GM19351 (cell line): ENCODE results near the gene EBLN2.

Source experiments
- ATAC-seq: cut with Tn5 transposase; IDR thresholded peaks from one replicate; pipeline ENCODE4 v1.9.1; 2021; ENCODE audit warnings: mild to moderate bottlenecking, moderate library complexity; ENCODE audit not compliant: unreplicated experiment

The EBLN2 gene

DNA sequence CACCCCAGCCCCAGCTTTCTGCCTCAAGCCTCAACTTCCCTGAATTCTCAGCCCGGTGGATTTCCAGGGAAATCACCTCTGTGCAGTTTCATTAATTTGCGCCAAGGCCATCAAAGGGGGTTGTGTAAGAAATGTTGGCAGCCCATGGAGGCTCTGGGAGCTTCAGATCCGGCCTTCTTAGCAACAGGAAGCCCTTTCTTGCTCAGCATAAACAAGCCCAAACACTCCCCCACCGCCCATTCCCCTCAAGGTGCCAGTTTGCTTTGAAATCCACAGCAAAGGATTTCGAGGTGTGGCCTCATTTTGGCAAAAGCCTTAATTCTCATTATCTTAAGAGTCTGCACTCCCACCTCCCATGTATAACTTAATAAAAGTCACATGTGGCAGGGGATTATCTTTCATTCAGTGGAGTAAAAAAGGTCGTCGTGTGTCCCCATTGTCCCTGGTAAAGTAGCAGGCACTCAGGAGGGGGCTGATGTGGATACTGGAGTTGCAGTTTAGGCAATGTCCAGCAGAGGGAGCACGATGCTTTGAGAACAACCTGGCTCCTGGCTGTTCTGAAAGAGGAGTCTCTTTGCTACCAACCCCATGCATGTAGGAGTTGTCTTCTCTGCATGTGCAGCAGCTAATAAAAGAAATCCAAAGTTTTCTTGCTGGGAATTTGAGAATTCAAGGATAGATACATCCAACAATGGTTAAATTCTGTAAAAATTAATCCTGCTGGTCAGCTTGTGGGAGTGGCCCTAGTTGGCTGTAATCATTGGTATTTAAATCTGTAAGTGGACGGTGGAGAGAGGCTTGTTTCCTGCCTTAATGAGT, 39.5 kb downstream of the EBLN2 start:
- ATAC-seq, result peak; percentile 92

DNA sequence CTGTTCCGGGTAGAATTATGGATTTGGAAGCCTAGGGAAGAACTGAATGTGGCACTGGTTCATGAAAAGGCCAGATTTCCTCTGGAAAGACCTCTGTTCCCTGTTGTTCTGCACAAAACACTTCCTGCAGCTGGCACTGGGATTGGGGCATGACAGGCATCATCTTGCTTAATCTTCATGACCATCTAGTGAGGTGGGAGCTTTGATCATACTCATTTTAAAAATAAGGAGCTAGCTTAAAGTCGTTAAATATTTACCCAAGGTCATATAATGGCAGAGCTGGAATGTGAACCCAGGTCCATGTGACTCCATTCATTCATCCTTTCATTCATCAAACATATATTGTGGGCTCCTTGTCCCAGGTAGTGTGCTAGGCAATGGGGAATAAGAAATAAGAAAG, 40.4 kb downstream of the EBLN2 start:
- ATAC-seq, result no peak

DNA sequence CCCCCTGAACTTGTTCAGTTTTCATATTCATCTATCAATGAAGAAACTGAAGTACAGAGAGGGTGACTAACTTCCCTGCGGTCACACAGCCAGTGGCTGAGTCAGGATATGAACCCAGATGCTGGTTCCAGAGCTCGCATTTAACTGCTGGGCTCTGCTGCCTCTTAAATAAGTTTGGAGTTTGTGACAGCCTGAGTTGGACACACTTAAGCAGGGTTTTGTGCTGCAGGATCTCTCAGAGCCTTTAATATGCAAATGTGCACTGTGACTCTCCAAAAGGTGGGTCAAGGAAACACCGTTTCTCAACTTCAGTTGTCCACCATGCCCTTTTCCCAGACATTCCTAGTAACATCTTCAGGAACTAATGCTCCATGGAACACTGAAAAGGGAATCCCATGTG, 45.8 kb downstream of the EBLN2 start:
- no peak for ATAC-seq

DNA sequence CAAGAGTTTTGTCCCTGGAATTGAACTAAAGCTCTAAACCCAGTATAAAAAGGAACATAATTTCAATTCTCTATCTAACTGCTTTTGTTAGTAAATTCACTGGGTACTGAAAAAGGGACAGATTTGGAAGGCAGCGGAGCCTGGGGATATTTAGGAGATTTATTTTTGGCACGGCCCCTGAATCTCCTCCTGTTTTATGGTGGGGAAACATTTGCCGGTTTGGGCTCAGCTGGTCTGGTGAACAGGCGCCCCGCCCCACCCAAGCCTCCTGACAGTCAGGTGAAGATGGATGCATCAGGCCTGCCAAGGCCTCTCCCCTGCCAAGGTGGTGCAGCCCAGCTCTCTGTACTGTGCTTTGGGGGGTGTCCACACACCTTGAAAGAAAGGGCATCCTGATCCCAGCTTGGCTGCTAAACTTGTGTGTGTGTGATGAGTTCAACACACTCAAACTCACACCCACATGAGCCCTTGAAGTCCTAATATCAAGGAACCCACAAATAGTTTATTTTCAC, 46.3 kb downstream of the EBLN2 start:
- ATAC-seq, result no peak

DNA sequence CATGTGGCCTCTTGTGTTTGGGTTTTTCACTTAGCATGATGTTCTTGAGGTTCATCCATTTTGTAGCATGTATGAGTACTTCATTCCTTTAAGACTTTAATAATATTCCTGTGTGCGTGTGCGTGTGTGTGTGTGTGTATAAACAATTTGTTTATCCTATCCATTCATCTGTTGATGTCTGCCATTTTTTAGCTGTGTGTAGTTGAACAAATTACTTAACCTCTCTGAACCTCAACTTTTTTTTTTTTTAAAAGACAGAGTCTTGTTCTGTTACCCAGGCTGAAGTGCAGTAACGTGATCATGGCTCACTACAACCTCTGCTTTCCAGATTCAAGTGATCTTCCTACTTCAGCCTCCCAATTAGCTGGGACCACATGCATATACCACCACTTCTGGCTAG, 47.3 kb downstream of the EBLN2 start:
- ATAC-seq, result no peak

DNA sequence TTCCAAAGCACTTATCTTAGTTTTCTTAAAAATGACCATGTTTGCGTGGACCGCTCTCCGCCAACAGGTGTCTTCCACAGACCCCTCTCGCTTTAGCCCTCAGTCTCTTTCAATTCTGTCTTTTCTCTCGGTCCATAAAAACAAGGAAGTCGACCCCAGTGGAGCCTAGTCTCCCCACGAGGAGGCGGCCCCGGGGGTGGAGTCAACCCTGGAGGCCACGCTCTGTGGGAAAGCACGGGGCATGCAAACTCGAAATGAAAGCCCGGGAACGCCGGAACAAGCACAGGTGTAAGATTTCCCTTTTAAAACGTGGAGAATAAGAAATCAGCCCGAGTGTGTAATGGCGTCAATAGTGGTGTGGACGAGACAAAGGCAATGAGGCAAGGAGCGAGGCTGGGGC, 49.1 kb downstream of the EBLN2 start:
- ATAC-seq, result no peak
